ENCODE results near the gene ZNF606.

- no peak for TF ChIP-seq POLR2A (IDR thresholded peaks at IDR 0.05; ENCODE audit: low read length)
- no peak for TF ChIP-seq GATA1 (IDR thresholded peaks at IDR 0.05; ENCODE audit: low read depth, low read length)
Observed at GRCh38 chr19:57946316-57946715, 56.3 kb downstream of the ZNF606 start.
